ENCODE measurements around the gene SPAG5.

DNA sequence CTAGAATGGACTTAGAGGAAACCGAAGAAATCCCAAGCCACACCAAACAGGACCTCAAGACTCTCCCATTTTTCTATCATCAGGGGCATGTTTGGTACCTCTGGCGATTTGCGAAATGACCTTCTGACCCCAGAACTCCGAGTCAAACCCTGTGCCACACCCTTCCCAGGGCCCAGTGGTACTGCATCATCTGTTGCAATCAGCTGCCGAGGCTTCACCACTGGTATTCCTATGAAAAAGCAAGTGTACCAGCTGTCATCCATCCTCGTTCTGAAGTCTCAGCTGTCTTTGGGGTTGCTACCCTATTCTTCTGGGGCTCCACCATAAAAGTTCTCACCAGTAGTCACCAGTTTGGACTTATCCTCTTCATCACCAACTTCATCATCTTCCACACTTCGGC, 17.5 kb upstream of the SPAG5 start:
- no peak for TF ChIP-seq POLR2A (IDR thresholded peaks at IDR 0.05; ENCODE audit: low read depth)
- TF ChIP-seq, protein P1, sequence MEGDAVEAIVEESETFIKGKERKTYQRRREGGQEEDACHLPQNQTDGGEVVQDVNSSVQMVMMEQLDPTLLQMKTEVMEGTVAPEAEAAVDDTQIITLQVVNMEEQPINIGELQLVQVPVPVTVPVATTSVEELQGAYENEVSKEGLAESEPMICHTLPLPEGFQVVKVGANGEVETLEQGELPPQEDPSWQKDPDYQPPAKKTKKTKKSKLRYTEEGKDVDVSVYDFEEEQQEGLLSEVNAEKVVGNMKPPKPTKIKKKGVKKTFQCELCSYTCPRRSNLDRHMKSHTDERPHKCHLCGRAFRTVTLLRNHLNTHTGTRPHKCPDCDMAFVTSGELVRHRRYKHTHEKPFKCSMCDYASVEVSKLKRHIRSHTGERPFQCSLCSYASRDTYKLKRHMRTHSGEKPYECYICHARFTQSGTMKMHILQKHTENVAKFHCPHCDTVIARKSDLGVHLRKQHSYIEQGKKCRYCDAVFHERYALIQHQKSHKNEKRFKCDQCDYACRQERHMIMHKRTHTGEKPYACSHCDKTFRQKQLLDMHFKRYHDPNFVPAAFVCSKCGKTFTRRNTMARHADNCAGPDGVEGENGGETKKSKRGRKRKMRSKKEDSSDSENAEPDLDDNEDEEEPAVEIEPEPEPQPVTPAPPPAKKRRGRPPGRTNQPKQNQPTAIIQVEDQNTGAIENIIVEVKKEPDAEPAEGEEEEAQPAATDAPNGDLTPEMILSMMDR (IDR thresholded peaks at IDR 0.05), result no peak
- TF ChIP-seq POLR2AphosphoS5 (IDR thresholded peaks at IDR 0.05), result no peak

All from esophagus muscularis mucosa (tissue), 3 donors.